HL-60/S4 (cell line): ENCODE results near the gene RGS7.

Experiments used
- in situ Hi-C: fragments of 300-500 bp; cut with MboI; formaldehyde crosslinking; loops from 2 replicates; pipeline ENCODE4 v1.14.3; 2022; ENCODE audit warnings: low sequenced_read_pairs

The RGS7 gene

DNA sequence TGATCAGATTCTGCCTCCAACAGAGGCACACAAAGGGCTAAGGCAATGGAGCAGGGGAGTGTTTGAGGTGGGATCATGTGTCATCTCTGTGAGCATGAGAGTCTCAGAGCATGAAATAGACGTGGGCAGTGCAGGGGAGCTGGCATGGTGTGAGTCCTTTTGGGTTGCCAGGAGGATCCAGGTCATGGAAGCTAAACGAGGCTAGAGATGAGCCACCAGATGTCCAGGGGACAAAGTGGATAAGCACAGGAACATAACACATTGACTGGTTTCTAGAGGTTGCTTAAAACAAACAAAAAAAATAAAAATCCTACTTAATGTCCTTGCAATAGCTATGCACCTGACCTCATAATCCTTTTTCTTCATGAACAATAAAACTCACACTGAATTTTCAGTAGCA is 490.3 kb downstream of the RGS7 start:
- in situ Hi-C loops: no loop called here

DNA sequence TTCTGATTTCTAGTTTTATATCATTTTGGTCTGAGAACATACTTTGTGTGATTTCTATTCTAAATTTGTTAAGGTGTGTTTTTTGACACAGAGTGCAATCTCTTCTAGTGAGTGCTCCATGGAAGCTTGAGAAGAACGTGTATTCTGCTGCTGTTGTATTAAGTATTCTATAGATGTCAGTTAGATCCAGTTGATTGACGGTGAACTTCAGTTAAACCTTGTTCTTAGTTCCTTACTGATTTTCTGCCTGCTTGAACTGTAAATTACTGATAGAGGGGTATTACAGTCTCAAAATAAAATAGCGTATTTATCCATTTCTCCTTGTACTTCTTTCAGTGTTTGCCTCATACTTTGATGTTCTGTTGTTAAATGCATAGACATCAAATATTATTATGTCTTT is 497.0 kb downstream of the RGS7 start:
- in situ Hi-C loops: no loop called here

DNA sequence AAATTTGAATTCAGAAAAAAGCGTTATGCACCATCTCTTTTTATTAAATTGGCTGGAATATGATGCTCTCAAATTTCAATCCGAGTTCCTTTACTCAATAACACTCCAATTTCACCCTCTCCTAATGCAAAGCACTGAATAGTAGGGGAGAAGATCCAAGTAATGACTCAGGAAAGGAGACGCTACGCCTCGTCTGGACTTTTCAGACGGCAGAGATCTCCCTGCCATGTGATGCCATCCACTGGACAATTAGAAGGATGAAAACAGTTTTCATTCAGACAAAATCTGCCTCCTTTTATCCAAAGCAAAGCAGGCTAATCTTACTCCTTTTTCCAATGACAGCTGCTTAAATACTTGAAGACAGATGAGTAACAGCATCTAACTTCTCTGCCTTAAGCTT is 502.6 kb downstream of the RGS7 start:
- in situ Hi-C loops: no loop called here

DNA sequence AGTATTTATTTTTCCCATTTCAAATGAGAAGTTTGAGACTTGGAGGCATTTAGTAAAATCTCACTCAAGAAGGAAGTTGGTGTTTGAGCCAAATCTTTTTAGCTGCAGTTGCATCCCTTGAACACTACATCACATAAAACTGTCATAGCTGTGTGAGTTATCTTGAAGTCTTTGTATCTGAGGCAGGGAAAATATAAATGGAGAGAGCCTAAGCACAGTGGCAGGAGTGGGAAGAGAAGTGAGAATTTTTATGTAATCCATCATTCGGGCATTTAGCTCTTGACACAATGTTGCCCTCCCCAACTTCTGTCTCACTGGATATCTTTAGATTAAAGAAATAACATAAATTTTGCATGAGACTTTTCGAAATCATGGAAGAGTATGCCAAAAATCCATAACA is 509.7 kb downstream of the RGS7 start:
- in situ Hi-C loops: no loop called here

DNA sequence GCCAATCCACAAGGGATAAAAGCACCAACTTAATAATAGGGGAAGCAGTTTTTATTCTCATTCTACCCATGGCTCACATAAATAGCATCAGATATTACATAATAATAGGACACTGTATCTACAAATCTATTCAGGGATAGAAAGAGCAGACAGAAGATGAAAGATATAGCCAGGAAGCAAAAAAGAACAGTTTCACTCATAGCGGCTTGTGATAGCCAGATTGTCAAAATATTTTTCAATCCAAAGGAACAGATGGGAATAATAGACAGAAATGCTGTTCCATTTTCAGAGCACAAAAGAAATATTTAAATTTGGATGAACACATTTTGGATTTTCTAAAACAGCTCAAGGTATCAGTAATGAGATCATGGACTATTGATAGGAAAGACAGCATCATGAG is 512.5 kb downstream of the RGS7 start:
- in situ Hi-C loops: no loop called here

DNA sequence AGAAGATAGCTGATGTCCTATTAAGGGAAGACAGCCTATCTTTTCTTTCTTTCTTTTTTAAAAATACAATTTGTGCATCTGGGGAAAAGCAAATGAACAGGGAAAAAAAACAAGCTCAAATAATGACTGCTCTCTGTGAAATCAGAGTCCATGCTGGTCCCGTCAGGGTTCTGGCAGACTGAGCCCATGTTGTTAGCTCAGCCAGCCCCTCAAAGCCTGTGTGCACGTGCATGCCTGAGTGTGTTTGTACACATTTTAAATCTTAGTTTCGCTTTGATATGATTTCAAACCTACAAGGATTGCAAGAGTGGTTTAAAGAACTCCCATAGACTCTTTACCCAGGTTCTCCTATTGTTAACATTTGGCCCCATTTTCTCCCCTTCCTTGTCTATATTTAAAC is 513.2 kb downstream of the RGS7 start:
- in situ Hi-C loops: no loop called here

DNA sequence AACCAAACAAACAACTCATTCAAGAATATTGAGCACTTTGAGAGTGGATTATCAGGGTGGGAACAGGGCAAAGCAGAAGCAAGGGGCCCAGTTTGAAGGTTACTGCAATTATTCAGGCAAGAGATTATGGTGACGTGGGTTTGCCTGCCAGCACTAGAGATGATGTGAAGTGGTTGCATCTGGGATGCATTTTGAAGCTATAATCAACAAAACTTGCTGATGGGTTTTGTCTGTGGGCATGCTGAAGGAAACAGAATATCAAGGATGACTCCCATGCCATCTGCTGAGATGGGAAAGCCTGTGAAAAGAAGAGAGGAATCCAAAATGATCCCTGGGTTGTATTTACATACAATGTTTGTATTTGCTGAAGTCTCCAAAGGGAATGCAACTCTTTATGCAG is 520.7 kb downstream of the RGS7 start:
- in situ Hi-C loops: no loop called here

DNA sequence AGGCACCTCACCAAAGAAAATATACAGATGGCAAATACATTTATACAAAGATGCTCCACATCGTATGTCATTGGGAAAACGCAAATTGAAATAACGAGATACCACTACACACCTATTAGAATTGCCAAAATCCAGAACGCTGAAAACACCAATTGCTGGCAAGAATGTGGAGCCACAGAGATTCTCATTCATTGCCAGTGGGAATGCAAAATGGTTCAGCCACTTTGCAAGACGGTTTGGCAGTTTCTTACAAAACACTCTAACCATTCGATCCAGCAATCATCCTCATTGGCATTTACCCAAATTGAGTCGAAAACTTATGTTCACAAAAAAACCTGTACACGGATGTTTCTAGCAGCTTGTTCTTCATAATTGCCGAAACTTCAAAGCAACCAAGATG is 521.7 kb downstream of the RGS7 start:
- in situ Hi-C loops: no loop called here

DNA sequence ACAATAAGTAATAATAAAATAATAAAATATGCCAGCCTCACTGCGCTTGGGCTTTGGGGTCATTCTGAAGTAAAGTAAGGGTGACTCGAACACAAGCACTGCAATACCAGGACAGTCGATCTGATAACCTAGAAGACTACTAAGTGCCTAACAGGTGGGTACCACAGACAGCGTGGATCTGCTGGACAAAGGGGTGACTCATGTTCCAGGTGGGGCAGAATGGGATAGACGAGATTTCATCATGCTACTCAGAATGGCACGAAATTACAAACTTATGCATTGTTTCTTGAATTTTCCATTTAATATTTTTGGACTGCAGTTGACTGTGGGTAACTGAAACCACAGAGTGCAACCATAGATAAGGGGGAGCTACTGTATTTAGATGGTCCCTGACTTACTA is 523.9 kb downstream of the RGS7 start:
- in situ Hi-C loops: no loop called here

DNA sequence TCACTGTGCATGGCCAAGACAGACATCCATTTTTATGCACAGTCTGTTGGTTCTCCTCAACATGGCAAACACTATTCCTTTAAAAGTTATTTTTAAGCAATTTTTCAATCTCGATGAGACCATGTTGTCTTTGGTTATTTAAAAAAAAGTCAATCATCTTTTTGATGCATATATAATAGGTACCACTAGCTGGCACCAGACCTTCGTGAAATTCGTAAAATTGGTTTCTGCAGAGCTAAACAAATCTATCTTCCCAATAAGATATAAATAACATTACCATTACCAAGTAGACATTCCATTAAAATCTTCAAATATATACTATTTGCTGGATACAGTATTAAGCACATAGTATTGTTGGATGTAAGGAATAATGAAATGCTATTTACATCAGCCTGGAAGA is 525.1 kb downstream of the RGS7 start:
- in situ Hi-C loops: no loop called here

DNA sequence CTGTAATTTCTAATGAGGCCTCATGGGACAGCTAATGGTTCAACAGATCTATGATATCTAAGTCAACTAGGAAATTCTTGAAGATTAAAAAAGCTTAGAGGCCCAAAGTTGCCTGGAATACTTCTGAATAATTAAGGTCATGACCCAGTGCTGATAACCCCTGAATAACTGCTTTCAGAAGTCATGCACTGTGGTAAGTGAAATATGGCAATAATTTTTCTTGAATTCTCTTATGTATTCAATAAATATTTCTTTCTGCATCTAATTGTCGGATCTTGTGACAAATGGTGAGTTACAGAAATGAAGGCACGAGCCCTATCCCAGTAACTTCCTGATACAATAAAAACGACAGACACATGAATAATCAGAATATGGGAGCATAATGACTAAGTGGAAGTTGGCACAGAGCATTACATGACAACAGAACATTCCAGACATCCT is 525.8 kb downstream of the RGS7 start:
- in situ Hi-C loops: no loop called here

DNA sequence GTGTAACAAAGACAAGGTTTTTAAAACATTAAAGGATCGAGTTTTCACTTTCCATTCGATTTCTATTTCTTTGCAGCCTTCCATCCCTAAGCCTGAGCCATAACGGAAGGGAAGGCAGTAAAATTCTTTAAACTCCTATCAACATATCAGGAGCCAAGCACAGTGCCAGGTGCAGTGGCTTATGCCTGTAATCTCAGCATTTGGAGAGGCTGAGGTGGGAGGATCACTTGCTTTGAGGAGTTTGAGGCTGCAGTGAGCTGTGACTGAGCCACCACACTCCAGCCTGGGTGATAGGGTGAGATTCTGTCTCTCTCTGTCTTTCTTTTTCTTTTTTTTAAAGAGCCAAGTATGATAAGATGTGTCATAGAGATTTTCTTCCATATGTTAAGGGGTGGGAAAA is 527.5 kb downstream of the RGS7 start:
- in situ Hi-C loops: no loop called here

DNA sequence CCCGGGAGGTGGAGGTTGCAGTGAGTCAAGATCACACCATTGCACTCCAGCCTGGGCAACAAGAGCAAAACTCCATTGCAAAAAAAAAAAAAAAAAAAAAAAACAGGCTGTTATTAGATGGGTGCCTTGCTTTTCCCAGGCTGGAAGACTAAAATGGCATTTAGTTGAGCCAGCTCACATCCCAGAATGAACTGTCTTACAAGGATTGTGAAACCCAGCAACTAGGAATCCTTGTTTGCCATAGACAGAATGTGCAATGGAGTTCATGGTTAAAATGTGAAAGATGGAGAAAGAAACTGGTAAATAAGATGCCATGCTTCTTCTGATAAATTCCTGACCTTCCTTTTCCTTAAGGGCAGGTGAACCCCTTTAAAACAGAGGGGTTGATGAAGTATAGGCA is 529.2 kb downstream of the RGS7 start:
- in situ Hi-C loops: no loop called here

DNA sequence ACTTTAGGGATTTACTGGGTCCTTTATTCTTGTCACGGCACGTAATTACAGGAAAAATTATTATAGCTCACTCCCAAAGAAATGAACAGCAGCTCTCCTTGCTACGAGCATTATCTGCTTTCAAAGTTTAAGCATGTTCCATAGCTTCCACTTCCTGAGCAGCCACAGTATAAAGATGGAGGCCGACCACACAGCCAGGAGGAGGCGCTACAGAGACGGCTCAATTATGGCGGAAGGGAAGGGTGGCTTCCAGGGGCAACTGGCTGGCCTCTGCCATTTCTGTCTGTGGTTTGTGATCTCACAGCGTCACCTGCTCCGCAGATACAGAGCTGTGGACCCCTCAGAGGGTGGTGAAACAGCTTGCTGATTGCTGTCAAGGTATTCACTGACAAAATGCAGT is 532.8 kb downstream of the RGS7 start:
- in situ Hi-C loops: no loop called here

DNA sequence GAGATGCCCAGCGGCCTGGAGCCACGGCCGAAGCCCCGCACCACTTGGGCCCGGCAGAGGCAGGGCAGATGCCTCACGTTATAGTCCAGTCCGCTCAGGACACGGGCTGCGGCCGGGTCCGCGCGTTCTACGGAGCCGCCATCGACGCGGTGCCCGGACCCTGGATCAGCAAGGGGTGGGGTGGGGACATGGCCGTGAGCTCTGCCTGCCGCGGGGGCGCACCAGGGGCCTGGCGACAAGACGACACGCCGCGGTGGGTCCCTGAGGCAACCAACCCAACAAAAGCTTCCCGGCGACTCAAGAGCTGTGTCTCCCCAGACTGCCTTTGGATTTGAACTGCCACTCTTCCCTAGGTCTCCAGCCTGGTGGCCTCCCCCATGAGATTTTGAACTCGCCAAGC is 533.6 kb downstream of the RGS7 start:
- in situ Hi-C loops: no loop called here

DNA sequence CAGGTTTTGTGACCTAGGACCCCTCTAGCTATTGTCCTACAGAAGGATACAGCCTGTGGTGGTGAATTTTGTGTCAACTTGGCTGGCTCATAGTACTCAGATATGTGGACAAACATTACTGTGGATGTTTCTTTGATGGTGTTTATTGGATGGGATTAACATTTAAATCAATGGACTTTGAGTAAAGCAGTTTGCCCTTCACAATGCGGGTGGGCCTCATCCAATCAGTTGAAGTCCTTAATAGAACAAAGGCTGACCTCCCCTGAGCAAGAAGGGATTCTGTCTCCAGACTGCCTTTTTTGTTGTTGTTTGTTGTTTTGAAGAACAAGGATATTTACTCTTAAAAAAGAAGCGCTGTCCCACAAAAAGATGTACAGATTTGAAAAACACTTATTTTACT is 535.1 kb downstream of the RGS7 start:
- in situ Hi-C loops: no loop called here

DNA sequence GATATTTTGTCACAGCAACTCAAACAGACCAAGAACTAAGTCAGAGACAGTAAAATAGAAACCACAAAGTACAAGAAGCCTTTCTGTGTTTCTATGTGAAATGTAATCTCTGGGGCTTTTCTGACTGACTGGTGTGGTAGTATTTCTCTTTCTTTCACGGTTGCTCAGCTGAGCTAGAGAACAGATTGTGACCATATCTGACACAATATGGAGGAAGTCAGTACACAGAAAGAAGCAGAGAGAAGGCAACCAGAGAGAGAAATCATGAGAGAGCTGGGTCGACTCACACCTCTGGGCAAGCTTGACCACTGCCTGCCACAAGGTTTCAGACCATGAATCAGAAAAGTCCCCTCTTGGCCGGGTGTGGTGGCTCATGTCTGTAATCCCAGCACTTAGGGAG is 536.2 kb downstream of the RGS7 start:
- in situ Hi-C loops: no loop called here

DNA sequence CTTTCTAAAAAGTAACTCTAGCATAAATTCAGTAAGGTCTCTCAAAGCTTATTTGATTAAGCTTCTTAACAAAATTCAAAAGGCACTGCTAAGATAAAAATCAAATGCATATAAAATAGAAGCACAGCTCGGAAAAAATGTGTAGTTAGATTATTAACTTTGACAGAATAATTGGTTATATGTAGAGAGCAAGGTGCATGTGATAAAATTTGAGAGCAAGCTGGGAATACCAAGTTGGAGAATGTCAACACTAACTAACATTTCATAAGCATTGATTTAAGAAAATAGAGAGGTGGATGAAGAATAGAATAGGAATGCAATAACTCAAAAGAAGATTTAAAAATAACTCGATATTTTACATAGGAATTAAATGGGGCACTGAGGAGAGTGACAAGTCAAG is 540.5 kb downstream of the RGS7 start:
- in situ Hi-C loops: no loop called here

DNA sequence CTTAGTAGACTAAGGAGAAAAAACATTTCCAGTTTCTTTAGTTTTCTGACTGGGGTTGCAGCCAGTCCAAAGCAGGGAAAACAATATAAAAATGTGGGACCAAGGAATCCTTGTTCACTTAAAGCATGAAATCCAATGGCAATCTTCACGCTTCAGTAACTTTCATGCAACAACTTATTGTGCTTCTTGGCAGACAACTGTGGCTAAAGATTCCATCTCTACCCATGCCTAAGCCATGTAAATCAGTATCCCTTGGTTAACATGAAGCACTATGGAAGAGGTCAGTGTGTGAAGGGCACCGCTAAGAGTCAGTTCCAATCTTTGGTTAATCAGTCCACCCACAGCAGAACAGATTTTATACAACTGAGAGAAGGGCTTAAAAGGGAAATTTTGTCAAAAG is 543.3 kb downstream of the RGS7 start:
- in situ Hi-C loops: no loop called here

DNA sequence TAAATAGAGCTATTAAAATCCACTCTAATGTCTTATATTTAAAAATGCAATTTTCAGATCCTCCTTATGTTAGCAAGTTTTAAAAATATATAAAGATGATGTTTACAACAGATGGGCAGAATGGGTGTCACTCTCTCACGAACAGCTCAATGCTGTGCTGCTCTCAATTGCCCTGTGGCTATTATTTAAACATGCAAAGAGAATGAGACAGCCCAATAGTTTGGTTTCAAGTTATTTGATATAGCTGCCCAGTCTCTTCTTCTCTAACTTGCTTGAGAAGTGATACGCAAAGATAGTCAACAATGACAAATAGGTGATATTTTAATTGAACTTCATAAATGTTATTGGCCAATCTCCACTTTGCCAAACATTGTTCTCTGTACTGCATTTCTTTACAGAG is 545.7 kb downstream of the RGS7 start:
- in situ Hi-C loops: no loop called here

DNA sequence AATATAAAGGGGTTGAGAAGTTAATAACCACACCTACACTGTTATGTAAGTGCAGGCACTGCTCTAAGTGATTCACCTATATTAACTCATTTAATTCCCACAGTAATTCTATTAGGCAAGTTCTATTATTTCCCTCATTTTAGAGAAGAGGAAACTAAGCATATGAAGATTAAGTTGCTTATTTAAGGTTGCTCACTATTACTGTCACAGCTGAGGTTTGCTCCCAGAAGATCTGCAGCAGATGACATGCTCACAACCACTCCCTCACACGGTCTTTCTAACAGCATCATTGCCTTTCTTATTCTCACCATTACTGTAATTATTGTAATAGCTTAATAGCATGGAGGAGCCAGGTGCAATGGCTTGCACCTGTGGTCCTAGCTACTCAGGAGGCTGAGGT is 548.6 kb downstream of the RGS7 start:
- in situ Hi-C loops: no loop called here

DNA sequence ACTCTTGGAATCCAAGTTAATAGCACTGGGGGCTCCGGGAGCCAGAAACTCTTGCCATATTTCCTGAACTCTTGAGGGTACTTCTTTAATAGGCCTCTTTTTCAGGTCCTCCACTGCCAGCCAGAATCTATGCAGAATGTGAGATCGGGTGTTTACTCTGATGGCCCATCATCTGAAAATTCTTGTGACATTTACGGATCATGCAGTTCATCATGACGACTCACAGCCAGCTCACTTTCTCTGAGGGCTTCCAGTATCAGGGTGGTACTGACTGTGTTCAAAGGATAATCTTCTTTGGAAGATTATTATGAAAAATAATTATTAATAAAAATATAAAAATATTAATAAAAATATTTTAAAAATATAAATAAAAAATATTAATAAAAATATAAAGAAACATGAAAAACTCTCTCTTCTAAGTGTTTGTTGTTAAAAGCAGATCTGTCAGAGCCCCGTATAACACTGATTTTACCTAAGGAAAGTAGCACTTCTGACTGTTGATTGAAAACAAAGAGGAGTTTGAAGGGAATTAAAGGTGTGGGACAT is 550.7 kb downstream of the RGS7 start:
- in situ Hi-C loops: no loop called here

DNA sequence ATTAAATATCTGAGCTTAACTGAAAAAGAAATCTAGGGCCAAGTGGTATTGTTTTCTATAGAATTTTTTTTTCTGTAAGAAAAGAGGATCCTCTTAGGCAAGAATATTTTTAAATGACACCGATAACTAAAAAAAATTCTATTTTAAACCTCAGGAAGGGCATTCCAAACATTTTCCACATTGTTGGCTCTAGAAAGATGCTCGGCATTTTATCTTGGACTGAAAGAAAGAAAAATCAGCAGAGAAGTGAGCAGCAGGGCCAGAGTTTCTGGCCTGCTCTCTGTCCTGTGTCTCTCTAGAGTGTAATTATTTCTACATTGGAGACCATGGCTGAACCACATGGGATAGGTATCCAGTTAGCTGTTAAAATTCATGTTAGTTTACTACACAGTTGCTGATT is 552.5 kb downstream of the RGS7 start:
- in situ Hi-C loops: no loop called here

DNA sequence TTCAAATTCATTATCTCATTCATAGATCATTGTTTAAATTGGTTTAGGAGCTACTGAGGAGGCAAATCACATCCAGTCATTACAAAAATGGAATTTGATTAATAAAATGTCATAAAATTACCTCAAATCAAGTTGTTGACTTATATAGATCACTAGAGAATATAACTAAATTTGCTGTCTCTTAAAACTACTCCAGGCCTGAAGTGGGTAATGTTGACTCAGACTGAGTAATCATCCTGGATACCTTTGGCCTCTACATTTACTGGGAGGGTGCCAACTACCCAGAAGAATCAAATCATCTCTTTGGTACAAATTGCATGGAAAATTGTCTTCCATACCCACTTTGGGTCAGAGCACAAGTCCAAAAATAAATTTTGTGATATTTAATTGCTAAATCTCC is 553.9 kb downstream of the RGS7 start:
- in situ Hi-C loops: no loop called here
